ENCODE results near the gene FAM216A. TPM values are rescaled to one million over a fixed set of nuclear protein-coding genes. Genes with fewer than 3 reads are reported as not detected.
A peak's percentile ranks its signal among the peaks of the same experiment; 100 is the strongest.

Gene FAM216A
- total and polyA plus RNA-seq, 9 of the 15 experiments (the other 6 are each of a cell fraction or from before 2014, with no cell fraction given), result 17.2 to 96.9 (median 48.5) TPM

DNA sequence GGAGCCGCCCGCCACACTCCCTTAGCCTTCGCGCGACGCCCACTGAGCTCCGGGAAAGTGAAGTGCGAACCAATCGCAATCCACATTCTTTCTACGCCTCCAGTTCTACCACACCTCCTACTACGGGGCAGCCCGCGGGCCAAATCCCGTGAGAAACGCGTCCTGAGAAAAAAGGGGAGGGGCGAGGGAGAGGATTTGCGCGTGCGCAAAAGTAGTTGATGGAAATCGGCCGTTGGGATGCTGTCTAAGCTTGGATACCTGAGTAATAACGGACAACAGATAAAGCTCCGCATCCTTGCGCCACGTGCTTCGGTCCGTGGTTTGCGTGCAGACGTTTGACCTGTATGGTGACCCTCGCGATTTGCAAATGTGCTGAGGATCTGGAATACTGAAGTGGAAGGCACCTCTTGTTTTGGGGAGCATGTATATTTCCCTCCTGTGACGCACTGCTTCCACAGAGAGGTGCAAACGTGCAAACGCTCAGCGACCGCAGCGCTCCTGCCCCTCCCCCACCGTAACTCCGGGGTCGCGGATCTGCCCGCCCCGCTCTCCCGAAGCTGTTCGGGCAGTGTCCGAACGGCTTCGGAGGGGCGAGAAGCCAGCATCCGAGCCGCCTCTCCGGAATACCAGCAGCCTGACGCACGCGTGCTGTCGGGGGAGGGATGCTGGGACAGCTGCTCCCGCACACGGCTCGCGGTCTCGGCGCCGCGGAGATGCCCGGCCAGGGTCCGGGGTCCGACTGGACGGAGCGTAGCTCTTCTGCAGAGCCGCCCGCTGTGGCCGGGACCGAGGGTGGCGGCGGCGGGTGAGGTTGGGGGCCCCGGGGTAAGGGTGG lies at the start of gene FAM216A, which contains the start of gene GPN3 (continued):
- TF ChIP-seq, protein P1, sequence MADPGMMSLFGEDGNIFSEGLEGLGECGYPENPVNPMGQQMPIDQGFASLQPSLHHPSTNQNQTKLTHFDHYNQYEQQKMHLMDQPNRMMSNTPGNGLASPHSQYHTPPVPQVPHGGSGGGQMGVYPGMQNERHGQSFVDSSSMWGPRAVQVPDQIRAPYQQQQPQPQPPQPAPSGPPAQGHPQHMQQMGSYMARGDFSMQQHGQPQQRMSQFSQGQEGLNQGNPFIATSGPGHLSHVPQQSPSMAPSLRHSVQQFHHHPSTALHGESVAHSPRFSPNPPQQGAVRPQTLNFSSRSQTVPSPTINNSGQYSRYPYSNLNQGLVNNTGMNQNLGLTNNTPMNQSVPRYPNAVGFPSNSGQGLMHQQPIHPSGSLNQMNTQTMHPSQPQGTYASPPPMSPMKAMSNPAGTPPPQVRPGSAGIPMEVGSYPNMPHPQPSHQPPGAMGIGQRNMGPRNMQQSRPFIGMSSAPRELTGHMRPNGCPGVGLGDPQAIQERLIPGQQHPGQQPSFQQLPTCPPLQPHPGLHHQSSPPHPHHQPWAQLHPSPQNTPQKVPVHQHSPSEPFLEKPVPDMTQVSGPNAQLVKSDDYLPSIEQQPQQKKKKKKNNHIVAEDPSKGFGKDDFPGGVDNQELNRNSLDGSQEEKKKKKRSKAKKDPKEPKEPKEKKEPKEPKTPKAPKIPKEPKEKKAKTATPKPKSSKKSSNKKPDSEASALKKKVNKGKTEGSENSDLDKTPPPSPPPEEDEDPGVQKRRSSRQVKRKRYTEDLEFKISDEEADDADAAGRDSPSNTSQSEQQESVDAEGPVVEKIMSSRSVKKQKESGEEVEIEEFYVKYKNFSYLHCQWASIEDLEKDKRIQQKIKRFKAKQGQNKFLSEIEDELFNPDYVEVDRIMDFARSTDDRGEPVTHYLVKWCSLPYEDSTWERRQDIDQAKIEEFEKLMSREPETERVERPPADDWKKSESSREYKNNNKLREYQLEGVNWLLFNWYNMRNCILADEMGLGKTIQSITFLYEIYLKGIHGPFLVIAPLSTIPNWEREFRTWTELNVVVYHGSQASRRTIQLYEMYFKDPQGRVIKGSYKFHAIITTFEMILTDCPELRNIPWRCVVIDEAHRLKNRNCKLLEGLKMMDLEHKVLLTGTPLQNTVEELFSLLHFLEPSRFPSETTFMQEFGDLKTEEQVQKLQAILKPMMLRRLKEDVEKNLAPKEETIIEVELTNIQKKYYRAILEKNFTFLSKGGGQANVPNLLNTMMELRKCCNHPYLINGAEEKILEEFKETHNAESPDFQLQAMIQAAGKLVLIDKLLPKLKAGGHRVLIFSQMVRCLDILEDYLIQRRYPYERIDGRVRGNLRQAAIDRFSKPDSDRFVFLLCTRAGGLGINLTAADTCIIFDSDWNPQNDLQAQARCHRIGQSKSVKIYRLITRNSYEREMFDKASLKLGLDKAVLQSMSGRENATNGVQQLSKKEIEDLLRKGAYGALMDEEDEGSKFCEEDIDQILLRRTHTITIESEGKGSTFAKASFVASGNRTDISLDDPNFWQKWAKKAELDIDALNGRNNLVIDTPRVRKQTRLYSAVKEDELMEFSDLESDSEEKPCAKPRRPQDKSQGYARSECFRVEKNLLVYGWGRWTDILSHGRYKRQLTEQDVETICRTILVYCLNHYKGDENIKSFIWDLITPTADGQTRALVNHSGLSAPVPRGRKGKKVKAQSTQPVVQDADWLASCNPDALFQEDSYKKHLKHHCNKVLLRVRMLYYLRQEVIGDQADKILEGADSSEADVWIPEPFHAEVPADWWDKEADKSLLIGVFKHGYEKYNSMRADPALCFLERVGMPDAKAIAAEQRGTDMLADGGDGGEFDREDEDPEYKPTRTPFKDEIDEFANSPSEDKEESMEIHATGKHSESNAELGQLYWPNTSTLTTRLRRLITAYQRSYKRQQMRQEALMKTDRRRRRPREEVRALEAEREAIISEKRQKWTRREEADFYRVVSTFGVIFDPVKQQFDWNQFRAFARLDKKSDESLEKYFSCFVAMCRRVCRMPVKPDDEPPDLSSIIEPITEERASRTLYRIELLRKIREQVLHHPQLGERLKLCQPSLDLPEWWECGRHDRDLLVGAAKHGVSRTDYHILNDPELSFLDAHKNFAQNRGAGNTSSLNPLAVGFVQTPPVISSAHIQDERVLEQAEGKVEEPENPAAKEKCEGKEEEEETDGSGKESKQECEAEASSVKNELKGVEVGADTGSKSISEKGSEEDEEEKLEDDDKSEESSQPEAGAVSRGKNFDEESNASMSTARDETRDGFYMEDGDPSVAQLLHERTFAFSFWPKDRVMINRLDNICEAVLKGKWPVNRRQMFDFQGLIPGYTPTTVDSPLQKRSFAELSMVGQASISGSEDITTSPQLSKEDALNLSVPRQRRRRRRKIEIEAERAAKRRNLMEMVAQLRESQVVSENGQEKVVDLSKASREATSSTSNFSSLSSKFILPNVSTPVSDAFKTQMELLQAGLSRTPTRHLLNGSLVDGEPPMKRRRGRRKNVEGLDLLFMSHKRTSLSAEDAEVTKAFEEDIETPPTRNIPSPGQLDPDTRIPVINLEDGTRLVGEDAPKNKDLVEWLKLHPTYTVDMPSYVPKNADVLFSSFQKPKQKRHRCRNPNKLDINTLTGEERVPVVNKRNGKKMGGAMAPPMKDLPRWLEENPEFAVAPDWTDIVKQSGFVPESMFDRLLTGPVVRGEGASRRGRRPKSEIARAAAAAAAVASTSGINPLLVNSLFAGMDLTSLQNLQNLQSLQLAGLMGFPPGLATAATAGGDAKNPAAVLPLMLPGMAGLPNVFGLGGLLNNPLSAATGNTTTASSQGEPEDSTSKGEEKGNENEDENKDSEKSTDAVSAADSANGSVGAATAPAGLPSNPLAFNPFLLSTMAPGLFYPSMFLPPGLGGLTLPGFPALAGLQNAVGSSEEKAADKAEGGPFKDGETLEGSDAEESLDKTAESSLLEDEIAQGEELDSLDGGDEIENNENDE (IDR thresholded peaks at IDR 0.05; ENCODE audit: low read depth, low read length), result no peak
- TF ChIP-seq ZNF224 (CRISPR knock-in tag; IDR thresholded peaks at IDR 0.05), result no peak
- no peak for TF ChIP-seq POLR2AphosphoS2 (IDR thresholded peaks at IDR 0.05; ENCODE audit: low read length)
- peak; percentile 73 to 74 for TF ChIP-seq TBL1XR1 (IDR thresholded peaks at IDR 0.05; ENCODE audit: low read length in 2 of 2)
- TF ChIP-seq ZNF699 (CRISPR knock-in tag; IDR thresholded peaks at IDR 0.05; ENCODE audit: insufficient replicate concordance), result no peak
- TF ChIP-seq, protein P2, sequence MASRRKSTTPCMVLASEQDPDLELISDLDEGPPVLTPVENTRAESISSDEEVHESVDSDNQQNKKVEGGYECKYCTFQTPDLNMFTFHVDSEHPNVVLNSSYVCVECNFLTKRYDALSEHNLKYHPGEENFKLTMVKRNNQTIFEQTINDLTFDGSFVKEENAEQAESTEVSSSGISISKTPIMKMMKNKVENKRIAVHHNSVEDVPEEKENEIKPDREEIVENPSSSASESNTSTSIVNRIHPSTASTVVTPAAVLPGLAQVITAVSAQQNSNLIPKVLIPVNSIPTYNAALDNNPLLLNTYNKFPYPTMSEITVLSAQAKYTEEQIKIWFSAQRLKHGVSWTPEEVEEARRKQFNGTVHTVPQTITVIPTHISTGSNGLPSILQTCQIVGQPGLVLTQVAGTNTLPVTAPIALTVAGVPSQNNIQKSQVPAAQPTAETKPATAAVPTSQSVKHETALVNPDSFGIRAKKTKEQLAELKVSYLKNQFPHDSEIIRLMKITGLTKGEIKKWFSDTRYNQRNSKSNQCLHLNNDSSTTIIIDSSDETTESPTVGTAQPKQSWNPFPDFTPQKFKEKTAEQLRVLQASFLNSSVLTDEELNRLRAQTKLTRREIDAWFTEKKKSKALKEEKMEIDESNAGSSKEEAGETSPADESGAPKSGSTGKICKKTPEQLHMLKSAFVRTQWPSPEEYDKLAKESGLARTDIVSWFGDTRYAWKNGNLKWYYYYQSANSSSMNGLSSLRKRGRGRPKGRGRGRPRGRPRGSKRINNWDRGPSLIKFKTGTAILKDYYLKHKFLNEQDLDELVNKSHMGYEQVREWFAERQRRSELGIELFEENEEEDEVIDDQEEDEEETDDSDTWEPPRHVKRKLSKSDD (conservative IDR thresholded peaks at IDR 0.05; ENCODE audit: low read length), result no peak
- TF ChIP-seq ZZZ3 (IDR thresholded peaks at IDR 0.05), result no peak
- peak; percentile 92; the same call in 1 of the 2 replicates for TF ChIP-seq RBM14 (IDR thresholded peaks at IDR 0.05; ENCODE audit: borderline replicate concordance, insufficient read depth, low read depth, low read length)
- TF ChIP-seq, protein P3, sequence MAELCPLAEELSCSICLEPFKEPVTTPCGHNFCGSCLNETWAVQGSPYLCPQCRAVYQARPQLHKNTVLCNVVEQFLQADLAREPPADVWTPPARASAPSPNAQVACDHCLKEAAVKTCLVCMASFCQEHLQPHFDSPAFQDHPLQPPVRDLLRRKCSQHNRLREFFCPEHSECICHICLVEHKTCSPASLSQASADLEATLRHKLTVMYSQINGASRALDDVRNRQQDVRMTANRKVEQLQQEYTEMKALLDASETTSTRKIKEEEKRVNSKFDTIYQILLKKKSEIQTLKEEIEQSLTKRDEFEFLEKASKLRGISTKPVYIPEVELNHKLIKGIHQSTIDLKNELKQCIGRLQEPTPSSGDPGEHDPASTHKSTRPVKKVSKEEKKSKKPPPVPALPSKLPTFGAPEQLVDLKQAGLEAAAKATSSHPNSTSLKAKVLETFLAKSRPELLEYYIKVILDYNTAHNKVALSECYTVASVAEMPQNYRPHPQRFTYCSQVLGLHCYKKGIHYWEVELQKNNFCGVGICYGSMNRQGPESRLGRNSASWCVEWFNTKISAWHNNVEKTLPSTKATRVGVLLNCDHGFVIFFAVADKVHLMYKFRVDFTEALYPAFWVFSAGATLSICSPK (IDR thresholded peaks at IDR 0.05; ENCODE audit: borderline replicate concordance), result no peak
- TF ChIP-seq ZEB2 (IDR thresholded peaks at IDR 0.05), result peak; percentile 90

Data from K562 (cell line).